ENCODE results near the gene HTT.

The HTT gene

DNA sequence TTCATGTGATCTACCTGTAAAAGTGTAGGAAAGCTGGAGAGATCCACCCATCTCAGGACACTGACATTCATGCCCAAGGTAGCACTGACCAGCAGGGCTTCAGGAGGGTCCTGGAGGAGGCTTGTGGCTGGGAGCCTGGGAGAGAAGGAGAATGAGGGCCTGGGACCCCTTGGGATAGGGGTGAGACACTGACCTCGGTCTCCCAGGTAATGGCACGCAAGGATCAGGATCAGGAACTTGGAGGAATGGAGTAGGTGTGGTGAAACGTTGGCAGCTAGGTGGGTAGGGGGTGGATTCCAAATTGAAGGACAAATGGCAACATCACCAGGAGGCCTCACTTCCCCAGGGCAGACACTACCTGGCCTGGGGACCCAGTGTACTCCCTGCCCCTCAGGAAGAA lies 206.0 kb downstream of the HTT start:
- no peak for DNase-seq

DNA sequence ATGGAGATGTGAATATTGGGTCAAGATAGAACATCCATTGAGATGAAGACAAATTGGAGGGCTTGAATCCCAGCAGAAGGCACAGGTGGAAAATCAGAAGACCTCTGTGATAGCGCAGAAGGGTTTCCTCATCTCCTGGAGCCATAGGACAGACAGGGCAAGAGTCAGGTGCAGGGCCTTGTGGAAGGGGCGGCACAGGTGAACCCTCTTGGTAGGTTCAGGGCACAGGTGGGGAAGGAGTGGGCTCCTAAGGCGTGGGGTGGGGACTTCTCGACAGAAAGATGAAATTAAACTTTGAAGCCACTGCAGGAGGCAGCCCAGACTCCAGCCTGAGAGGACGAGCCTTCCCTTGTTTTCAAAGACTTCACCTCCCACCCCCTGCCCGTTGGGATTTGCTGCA lies 209.0 kb downstream of the HTT start:
- no peak for DNase-seq

DNA sequence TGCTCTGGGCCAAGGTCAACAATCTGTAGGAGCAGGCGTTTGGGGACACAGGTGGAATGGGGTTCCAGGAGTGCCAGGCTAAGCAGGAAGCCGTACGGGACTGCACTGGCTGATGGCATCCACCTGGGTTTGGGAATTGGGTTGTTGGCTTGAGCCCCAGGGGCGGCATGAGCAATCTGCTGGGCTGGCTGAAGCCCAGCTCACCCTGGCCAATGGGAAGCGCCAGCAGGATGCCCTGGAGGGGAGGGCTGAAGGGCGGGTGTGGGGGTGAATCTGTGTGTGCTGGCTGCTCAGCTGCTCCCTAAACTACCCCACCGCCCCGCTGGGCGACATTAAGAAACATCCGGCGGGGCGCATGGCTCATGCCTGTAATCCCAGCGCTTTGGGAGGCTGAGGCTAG lies 209.4 kb downstream of the HTT start:
- no peak for DNase-seq

DNA sequence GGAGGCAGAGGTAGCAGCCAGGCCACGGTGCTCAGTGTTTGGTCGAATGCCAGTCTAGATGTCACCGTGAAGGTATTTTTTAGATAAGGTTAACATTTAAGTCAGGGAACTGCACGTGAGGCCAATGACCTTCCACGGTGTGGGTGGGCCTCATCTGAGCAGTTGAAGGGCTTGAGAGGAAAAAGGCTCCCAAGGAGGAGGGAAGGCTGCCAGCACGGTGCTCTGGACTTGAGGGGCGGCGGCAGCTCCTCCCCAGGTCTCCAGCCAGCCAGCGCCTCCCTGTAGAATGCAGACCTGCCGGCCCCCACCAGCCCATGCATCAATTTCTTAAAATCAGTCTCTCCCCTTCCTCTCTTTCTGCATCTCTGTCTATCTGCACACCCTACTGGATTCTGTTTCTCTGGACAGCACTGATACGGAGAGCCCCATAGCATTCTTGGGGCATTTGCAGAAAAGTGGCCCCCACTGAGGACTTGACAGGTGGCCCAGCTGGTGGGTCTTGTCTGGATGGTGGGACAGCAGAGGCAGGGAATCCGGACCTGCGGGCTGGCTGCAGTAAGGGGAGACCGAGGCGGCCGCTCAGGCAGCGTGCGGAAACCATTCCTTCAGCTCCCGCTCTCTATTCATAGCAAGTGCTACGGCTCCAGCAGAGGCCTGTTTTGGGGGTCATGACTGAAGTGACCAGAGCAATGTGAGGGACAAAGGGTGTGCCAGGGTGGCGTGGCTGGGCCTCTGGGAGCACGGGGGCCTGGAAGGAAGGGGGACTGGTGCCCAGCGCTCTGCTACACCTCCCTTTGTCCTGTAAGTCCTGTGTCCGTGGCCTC lies 210.5 kb downstream of the HTT start:
- DNase-seq: no peak

DNA sequence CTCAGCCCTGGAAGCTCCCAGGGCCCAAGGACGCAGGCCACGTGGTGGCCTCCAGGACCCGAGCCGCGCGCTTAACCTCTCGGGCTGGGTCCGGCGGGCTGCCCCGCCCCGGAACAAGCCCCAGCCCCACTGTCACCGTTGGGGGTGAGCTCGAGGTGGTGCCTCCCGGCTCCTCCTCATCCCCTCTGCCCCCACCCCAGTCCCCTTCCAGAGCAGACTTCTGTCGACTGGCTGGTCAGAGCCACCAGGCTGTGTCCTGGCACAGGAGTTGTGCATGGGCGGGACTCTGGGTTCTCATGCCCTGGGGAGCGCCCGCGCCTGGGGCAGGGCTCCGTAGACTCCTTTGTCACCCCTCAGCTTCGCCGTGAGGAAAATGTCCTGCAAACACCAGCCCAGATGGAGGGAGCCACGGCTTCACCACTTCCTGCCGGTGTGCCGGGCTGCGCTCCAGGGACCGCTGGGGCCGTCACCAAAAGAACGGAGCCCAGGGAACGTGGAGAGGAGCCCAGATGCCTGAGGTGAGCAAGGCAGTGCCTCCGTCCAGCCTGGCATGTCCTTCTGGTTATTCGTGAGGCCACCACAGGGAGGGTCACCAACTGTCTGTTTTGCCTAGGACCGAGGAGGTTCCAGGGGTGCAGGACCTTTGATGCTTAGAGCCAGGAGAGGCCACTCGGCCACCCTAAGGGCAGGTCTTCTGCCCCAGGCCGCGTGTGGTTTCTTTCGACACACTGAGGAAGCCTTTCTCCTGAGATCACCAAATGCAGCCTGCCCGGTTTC lies 211.3 kb downstream of the HTT start:
- no peak for DNase-seq

DNA sequence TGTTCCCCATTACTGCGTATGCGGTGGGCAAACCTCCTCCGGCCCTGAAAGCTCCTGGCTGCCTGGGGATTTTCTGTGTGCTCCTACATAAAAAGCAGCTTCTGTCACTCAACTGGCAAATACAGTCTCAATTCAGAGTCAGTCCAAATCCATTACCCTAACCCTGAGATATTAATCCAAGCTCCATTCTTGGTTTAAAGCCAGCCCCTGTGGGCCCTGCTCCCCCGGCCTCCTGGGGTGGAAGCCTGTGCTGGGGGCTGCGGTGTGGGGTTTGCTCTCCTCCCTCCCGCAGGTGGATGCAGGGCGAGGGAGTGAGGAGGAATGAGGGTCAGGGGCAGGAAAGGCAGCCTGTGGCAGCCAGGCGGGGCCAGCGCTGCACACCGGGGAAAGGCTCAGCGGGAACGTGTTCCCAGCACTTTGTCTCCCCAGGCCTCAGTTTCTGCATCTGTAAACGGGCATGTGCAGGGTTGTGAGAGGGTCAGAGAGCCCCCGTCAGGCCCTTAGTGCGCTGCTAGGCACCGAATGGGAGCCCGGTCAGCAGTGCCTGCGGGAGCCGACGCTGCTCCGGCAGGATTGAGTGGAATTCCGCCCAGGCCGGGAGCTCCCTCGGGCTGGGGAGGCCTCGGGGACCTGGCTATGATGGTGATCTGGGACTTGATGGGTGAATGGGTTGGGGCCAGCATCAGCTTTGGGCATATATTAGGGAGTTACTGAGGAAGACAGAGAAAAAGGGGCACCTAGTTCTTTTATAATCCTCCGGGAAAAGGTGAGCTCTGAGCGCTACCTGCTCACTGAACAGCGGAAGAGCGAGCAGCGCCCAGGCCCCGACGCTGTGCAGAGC lies 212.1 kb downstream of the HTT start:
- DNase-seq: no peak

DNA sequence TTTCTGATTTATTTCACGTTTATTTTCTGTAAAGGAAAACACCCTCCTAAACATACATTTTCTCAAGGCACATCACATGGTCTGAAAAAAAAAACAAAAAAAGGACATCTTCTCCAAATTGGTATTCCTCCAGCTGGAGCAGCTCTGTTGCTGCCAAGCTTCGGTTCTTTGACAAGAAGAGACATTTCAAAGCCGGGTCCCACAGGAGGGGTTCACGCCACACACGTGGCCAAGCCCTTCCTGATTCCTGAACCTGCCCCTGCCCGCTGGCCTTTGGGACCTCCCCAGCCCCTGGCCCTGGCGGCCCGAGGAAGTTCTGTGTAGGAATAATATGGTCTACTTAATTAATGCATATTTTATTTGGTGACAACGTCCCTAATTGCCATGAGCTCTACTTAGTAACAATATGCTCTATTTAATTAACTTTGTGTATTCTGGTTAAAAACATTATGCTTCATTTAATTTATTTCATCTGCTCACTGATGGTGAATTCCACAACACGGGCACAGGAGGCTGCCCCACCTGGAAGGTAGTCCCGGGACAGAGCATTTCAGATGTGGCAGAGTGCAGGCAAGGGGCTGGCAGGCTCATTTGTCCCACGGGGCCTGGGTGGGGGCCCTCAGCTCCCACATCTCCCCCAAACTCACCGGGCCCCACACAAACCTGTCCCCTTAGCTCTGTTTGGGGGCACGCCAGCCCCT lies 212.9 kb downstream of the HTT start:
- DNase-seq: no peak

DNA sequence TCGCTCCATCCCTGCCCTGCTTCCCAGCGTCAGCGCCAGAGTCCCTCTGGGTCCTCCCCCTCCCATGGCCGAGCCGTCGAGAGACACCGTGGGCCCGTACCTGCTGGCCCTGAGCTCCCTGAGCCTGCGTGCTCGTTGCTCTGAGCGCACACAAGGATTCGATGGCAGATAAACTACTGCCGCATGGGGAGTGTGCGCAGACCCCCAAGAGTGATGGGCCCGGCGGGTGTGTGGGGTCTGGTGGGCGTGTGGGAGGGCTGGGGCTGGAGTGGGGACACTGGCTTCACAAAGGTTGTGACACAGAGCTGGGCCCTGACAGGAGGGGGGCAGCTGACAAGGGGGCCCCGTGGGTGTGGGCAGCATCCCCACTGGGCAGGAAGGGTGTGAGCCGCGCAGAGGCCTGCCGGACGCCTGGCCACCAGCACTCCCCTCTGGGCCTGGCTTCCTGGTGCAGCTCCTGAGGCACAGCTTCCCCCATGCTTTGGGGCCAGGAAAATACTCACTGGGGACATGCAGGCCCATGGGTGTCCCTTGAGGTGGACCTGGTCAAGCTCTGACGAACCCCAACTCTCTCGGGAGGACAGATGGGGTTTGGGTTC lies 213.6 kb downstream of the HTT start:
- DNase-seq: no peak

DNA sequence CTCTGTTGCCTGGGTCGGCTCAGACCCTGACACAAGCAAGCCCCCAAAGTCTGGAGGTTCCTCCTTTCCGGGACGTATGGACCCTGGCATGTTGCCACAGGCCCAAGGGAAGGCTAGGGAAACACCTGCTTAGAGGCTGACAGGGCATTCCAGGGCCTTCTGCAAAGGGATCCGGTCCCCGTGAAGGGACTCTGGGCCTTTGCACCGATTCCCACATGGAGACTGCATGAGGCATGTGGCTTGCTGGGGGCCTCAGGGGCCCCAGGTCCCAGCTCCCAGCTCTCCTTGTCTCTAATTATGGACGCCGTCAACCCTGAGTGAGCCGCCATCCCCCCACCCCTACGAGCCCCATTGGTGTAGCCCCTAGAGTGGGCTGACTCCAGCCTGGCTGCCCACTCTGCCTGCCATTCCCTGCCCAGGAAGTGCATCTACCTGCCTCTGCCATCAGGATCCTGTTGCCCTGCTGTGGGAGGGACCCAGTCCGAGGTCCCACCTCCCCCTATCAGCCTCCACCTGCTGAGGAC lies 214.2 kb downstream of the HTT start:
- no peak for DNase-seq

DNA sequence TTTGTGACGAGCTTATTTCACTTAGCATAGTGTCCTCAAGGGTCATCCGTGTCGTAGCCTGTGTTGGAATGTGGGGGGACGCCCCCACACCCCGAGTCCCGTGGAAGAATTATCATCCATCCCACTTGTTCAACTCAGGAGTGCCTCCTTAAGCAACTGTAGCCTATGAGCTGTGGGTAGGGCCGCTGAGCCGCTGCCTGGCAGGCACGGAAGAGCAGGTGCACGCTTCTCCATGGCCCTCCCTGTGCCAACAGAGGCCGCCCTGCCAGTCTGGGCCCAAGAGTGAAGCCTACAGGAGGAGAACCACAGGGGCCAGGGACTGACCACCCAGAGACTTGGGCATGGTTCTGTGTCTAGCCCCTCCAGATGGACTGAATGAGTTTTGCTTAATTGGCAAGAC lies 216.0 kb downstream of the HTT start:
- no peak for DNase-seq

DNA sequence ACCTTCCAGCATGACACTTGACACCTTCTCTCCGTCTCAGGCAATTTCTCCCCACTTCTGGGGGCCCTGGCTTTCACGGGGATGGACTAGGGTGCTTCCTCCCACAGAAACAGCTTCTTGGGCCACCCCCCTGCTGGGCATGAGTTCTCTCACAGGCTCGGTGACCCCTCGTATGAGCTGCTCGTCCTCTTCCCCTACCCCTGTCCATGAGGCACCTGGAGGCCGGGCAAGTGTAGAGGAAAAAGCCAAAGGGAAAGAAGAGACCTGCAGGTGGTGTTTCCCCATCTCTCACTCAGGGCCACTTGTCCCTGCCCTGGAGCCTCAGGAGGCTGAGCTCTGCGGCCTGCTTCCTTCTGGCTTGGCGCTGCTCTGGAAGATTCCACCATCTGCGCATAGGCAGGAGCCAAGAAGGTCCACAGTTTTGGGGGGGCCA lies 216.4 kb downstream of the HTT start:
- DNase-seq: no peak

DNA sequence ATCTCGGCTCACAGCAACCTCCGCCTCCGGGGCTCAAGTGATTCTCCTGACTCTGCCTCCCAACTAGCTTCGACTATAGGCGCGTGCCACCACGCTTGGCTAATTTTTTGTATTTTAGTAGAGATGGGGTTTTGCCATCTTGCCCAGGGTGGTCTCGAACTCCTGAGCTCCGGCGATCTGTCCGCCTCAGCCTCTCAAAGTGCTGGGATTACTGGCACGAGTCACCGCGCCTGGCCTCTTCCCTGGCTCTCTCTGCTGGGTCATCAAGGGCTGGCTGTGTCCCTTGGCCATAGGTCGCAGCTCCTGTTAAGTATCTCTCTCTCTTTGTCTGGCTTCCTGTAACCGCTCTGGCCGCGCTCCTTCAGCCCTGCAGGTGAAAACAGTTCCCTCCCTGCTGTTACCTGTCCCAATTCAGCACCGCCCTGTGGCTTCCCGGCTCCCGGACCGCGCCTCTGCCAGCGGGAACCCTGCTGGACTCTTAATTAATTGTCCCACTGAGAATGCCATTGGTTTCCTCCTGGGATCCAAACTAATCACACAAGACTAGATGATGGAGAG lies 217.0 kb downstream of the HTT start:
- DNase-seq: no peak

DNA sequence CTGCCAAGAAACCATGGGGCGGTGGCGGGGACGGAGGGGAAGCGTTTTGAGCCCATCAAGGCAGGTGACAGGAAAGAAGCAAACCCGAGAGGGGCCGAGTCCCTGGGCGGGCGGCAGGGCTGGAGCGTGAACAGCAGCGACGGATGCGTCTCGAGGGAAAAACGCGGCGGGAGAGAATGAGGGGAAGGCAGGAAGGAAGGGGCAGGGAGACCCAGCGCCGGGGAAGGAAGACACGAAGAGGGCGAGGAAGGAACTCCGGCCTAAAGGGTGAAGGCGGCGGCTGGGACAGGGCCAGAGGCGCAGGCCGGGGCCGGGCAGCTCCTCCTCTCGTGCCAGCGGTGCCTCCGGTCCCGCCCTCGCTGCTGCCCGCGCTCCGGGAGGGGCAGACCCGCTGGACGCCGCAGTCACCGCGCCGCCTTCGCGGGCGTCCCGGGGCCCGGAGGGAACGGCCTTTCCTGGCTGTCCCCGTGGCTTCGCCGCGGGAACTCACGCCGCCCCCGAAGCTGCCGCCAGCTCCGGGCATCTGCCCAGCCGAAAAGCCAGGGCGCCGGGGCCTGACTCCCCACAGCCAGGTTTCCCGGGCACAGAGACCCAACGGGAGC lies 217.6 kb downstream of the HTT start:
- peak in 2 of 6 experiments; percentile 22 to 52 for DNase-seq

DNA sequence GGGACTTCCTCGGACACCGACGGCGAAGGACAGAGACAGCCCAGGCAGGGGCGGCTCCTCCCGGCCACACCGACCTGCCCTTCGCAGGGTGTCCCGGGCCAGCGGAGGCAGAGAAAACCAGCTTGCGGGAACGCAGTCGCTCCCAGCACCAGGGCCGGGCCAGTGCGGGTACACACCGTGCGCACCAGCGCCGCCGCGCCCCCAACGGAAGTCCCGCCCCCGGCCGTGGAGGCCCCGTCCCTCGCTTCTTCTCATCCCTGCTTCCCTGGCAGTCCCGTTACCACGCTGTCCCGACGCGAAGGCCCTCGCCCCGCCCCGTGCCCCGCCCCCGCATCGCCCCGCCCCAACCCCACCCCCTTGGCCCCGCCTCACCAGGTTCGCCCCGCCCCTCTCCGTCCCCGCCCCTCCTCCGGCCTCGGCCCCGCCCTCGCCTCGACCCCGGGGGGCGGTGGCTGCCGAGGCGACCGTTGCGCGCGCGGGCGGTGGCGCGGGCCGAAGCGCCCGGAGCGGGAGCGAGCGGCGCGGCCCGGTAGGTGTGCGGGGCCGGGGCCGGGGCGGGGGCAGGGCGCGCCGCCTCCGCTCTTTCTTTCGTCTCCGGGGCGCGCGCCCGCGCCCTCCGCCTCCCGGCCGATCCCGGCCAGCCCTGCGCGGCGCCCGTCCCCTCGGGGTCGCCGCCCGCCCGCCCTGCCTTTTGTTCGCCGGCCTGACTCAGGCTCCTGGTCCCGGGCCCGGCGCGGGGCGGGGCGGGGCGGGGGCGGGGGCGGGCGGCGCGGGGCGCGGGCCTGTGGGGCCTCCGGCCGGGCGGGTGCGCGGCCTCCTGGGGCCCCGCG lies 218.3 kb downstream of the HTT start, which contains the start of gene RGS12:
RGS12 (plus strand) TSS at position 451 of the 830 bp plus-strand sequence. CDS start 23,150 bp downstream, outside the sequence.
- DNase-seq: peak; percentile 47 to 83 (median 80)

Data from stimulated activated naive CD4-positive, alpha-beta T cell (primary cell).